Measurements from ENCODE around the gene FRMD4A. TPM values are rescaled to one million over a fixed set of nuclear protein-coding genes. Genes with fewer than 3 reads are reported as not detected.

The FRMD4A gene
- total and polyA plus RNA-seq, 7 donors, result 2.9 to 9.1 (median 6.2) TPM

DNA sequence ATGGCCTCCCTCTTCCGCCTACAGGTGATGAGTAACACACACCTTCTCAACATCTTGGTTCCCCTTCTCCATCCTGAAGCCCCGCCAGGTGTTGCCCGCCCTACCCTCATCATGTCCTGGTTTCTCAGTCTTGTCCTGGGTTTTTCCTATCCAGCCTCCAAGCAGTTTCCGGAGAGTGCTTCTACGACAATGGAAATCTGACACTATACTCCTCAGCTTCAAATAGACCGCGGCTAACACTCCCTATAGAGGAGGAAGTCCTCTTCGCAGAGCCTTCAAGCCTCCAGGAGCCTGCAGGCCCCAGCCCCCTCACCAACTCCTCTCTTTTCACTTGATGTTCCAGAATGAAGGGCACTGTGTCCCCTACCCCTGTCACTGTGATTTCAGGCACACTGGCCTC is 596.6 kb downstream of the FRMD4A start:
- DNase-seq, result no peak
- Histone ChIP-seq H3K27ac (no peak overlapping the region), H3K36me3 (ENCODE audit: insufficient read depth in 1 of 2, low read depth in 1 of 2) (peaks cover 0 to 18% of the 10 kb centered on the region in 2 donors), H3K9me3 (no peaks in the 10 kb centered on the region), H3K4me1 (no peaks in the 10 kb centered on the region), H3K4me3 (no peak overlapping the region), H3K27me3 (ENCODE audit: insufficient read depth in 3 of 3, low read length in 2 of 3) (no peaks in the 10 kb centered on the region)
- ATAC-seq, result no peak
- 91 to 94% (median 94%) methylated on average over 8 of the region's 8 CpGs for WGBS, 3 donors
- TF ChIP-seq, protein P1, sequence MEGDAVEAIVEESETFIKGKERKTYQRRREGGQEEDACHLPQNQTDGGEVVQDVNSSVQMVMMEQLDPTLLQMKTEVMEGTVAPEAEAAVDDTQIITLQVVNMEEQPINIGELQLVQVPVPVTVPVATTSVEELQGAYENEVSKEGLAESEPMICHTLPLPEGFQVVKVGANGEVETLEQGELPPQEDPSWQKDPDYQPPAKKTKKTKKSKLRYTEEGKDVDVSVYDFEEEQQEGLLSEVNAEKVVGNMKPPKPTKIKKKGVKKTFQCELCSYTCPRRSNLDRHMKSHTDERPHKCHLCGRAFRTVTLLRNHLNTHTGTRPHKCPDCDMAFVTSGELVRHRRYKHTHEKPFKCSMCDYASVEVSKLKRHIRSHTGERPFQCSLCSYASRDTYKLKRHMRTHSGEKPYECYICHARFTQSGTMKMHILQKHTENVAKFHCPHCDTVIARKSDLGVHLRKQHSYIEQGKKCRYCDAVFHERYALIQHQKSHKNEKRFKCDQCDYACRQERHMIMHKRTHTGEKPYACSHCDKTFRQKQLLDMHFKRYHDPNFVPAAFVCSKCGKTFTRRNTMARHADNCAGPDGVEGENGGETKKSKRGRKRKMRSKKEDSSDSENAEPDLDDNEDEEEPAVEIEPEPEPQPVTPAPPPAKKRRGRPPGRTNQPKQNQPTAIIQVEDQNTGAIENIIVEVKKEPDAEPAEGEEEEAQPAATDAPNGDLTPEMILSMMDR (IDR thresholded peaks at IDR 0.05), result no peak
- intact Hi-C loops (cut with DNase I), result no loop called here

DNA sequence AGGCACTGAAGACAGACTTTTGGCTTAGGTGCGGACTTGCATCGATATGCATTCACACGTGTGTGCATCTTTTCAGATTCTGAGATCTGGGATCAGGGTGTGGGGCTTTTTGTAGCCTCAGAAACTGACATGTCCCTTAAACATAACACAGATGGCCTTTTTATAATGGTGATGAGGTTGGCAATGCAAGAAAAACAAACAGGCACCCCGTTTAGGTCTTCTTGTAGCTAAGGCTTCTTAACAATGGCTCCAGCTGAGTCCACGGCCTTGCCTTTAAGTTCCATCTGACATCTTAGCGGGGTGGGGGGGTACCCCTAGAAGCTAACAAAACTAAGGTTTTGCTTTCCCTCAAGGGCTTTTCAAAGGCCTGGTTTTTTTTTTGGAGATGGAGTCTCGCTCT is 597.7 kb downstream of the FRMD4A start:
- TF ChIP-seq, protein P1 (IDR thresholded peaks at IDR 0.05), result no peak
- no peak overlapping the region for H3K4me3 ChIP-seq
- no peaks in the 10 kb centered on the region for H3K27me3 ChIP-seq (ENCODE audit: insufficient read depth in 3 of 3, low read length in 2 of 3)
- intact Hi-C loops (cut with DNase I), result no loop called here
- no peaks in the 10 kb centered on the region for H3K4me1 ChIP-seq
- no peaks in the 10 kb centered on the region for H3K9me3 ChIP-seq
- H3K27ac ChIP-seq, result no peak overlapping the region
- WGBS, 3 donors, result 92 to 97% (median 92%) methylated on average over 7 of the region's 7 CpGs
- H3K36me3 ChIP-seq (ENCODE audit: insufficient read depth in 1 of 2, low read depth in 1 of 2), result peaks cover 0 to 18% of the 10 kb centered on the region in 2 donors
- ATAC-seq (no peak), DNase-seq (no peak)

DNA sequence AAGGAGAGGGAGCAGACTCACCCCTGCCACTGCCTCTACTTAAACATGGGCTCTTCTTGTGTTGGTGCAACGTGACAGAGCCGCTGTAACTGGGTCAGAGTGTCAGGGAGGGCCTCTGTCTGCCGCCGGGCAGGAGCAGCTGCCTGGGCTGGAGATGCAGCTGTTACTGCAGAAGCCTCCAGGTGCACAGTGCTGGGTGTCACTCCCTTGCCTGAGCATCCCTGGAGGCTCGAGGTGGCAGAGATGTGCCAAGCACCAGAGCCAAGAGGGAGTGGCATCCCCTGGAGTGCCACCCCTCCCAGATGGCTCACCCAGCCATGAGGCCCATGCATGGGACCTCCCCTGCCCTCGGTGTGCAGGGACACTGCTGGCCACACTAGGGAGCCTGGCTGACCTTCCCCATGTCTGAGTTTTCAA is 598.3 kb downstream of the FRMD4A start:
- peaks cover 0 to 18% of the 10 kb centered on the region in 2 donors for H3K36me3 ChIP-seq (ENCODE audit: insufficient read depth in 1 of 2, low read depth in 1 of 2)
- DNase-seq, result no peak
- H3K27me3 ChIP-seq (ENCODE audit: insufficient read depth in 3 of 3, low read length in 2 of 3), result no peaks in the 10 kb centered on the region
- TF ChIP-seq, protein P1 (IDR thresholded peaks at IDR 0.05), result no peak
- peak in 1 of 4 donors; percentile 20 for ATAC-seq
- H3K27ac ChIP-seq, result no peak overlapping the region
- intact Hi-C loops (cut with DNase I), result no loop called here
- H3K9me3 ChIP-seq, result no peaks in the 10 kb centered on the region
- H3K4me1 ChIP-seq, result no peaks in the 10 kb centered on the region
- WGBS, 3 donors, result 30 to 48% (median 35%) methylated on average over 6 of the region's 6 CpGs
- no peak overlapping the region for H3K4me3 ChIP-seq

DNA sequence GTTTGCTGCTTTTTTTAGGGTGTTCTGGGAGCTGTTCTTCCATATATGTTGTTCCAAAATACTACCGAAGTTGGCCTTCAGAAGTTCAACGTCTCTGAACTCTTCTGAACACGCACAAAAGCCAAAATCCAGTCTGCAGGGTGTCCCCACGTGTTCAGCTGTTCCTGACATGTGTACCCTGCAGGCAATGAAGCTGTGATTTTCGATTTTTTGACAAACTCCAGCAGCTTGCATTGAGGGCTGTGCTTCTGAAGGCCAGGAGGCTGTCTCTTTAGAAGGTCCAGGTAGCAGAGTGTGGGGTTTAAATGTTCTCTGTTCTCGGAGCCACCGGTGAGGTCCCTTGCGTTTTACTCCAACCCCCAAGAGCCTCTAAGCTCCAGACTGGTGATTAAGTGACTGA is 598.9 kb downstream of the FRMD4A start:
- H3K9me3 ChIP-seq, result no peaks in the 10 kb centered on the region
- no peak overlapping the region for H3K4me3 ChIP-seq
- no peaks in the 10 kb centered on the region for H3K4me1 ChIP-seq
- DNase-seq (no peak), ATAC-seq (no peak)
- no peaks in the 10 kb centered on the region for H3K27me3 ChIP-seq (ENCODE audit: insufficient read depth in 3 of 3, low read length in 2 of 3)
- 72 to 85% (median 77%) methylated on average over 8 of the region's 8 CpGs for WGBS, 3 donors
- no peak overlapping the region for H3K27ac ChIP-seq
- peaks cover 0 to 12% of the 10 kb centered on the region in 2 donors for H3K36me3 ChIP-seq (ENCODE audit: insufficient read depth in 1 of 2, low read depth in 1 of 2)
- intact Hi-C loops (cut with DNase I), result no loop called here
- TF ChIP-seq, protein P1 (IDR thresholded peaks at IDR 0.05), result no peak

DNA sequence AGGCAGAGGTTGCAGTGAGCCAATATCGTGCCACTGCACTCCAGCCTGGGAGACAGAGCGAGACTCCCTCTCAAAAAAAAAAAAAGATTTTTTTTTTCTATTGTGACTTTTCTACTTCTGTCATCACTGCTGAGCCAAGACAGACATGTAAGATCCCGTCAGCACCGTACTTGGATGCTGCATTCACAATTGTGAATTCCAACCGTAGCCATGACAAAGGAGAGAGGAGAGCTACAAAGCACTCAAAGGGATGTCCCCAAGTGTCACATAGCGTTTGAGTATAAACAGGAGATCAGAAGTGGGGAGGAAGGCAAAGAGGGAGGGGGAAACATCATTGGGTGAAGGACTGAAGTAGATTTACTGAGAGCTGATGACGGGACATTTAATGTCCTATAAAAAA is 599.8 kb downstream of the FRMD4A start:
- Histone ChIP-seq H3K4me3 (no peak overlapping the region), H3K27ac (no peak overlapping the region), H3K36me3 (ENCODE audit: insufficient read depth in 1 of 2, low read depth in 1 of 2) (peaks cover 0 to 12% of the 10 kb centered on the region in 2 donors), H3K4me1 (no peaks in the 10 kb centered on the region), H3K9me3 (no peaks in the 10 kb centered on the region), H3K27me3 (ENCODE audit: insufficient read depth in 3 of 3, low read length in 2 of 3) (no peaks in the 10 kb centered on the region)
- TF ChIP-seq, protein P1 (IDR thresholded peaks at IDR 0.05), result no peak
- intact Hi-C loops (cut with DNase I), result no loop called here
- no peak for DNase-seq
- WGBS, 3 donors, result 87 to 95% (median 88%) methylated on average over 7 of the region's 7 CpGs
- no peak for ATAC-seq

All from psoas muscle (tissue), 8 donors.